Mesenchymal stem cell (in vitro differentiated cells and primary cell): ENCODE data around the gene UPK1B.
"Not testable (repeated sequence)": the region's sequence is repeated elsewhere in the genome, so short reads cannot be mapped to it uniquely, and the experiment has no call there.

Experiments
- DNase-seq: peaks from one replicate; pipeline ENCODE4 v3.0.0-alpha.2; 2013
- H2AFZ ChIP-seq: one replicate; pipeline ENCODE4 v1.6.1; 2013; ENCODE audit warnings: low read depth, mild to moderate bottlenecking, control low read depth, inconsistent platforms, low read length, moderate library complexity
- H2AK5ac ChIP-seq: 2 replicates; pipeline ENCODE4 v1.6.1; 2013; ENCODE audit warnings: low read length, moderate library complexity, mild to moderate bottlenecking, inconsistent platforms; ENCODE audit not compliant: severe bottlenecking
- H2BK120ac ChIP-seq: one replicate; pipeline ENCODE4 v1.6.1; 2013; ENCODE audit warnings: low read depth, mild to moderate bottlenecking, inconsistent platforms, low read length, moderate library complexity
- H2BK12ac ChIP-seq, 2 experiments: one replicate each; pipeline ENCODE4 v1.6.1; 2013; ENCODE audit warnings: inconsistent platforms in 2 of 2, low read length in 2 of 2, mild to moderate bottlenecking in 2 of 2, moderate library complexity in 2 of 2, control low read depth in 1 of 2
- H2BK15ac ChIP-seq: one replicate; pipeline ENCODE4 v1.6.1; 2013; ENCODE audit warnings: mild to moderate bottlenecking, low read depth, inconsistent platforms; ENCODE audit not compliant: poor library complexity, severe bottlenecking
- H2BK5ac ChIP-seq: 2 replicates; pipeline ENCODE4 v1.6.1; 2013; ENCODE audit warnings: low read depth, mild to moderate bottlenecking, low read length, control low read depth, inconsistent platforms; ENCODE audit not compliant: poor library complexity, severe bottlenecking
- H3K14ac ChIP-seq, 2 experiments: one replicate each; pipeline ENCODE4 v1.6.1; 2013; ENCODE audit warnings: inconsistent platforms in 2 of 2, low read length in 2 of 2, control low read depth in 1 of 2, mild to moderate bottlenecking in 1 of 2, moderate library complexity in 1 of 2
- H3K18ac ChIP-seq, 2 experiments: one replicate each; pipeline ENCODE4 v1.6.1; 2013; ENCODE audit warnings: inconsistent platforms in 2 of 2, low read length in 2 of 2, control low read depth in 1 of 2, low read depth in 1 of 2, mild to moderate bottlenecking in 1 of 2
- H3K23ac ChIP-seq, 2 experiments: one replicate each; pipeline ENCODE4 v1.6.1; 2013; ENCODE audit warnings: inconsistent platforms in 2 of 2, low read length in 2 of 2, mild to moderate bottlenecking in 2 of 2, moderate library complexity in 2 of 2, control low read depth in 1 of 2
- H3K27ac ChIP-seq: 2 replicates; pipeline ENCODE4 v1.5.1; 2013; ENCODE audit warnings: mild to moderate bottlenecking, moderate library complexity, low read length, control low read depth, inconsistent platforms; ENCODE audit not compliant: poor library complexity, severe bottlenecking
- H3K27me3 ChIP-seq, 2 experiments: 2 replicates each; pipeline versions ENCODE4 v1.6.1 to v1.7.0; 2013; ENCODE audit warnings: low read length in 2 of 2, mild to moderate bottlenecking in 2 of 2, moderate library complexity in 2 of 2, control low read depth in 1 of 2, inconsistent platforms in 1 of 2; ENCODE audit not compliant: control insufficient read depth in 1 of 2, insufficient read depth in 1 of 2
- H3K36me3 ChIP-seq, 2 experiments: 2 replicates each; pipeline versions ENCODE4 v1.6.1 to v1.7.0; 2013; ENCODE audit warnings: low read length in 2 of 2, control low read depth in 1 of 2, inconsistent platforms in 1 of 2, low read depth in 1 of 2, mild to moderate bottlenecking in 1 of 2; ENCODE audit not compliant: insufficient read depth in 2 of 2, control insufficient read depth in 1 of 2
- H3K4ac ChIP-seq, 2 experiments: one replicate each; pipeline ENCODE4 v1.6.1; 2013; ENCODE audit warnings: inconsistent platforms in 2 of 2, low read length in 2 of 2, mild to moderate bottlenecking in 2 of 2, moderate library complexity in 2 of 2, control low read depth in 1 of 2, low read depth in 1 of 2
- H3K4me1 ChIP-seq: 2 replicates; pipeline ENCODE4 v1.6.1; 2013; ENCODE audit warnings: low read depth, low read length, control low read depth; ENCODE audit not compliant: control insufficient read depth, insufficient read depth
- H3K4me2 ChIP-seq: 2 replicates; pipeline ENCODE4 v1.6.1; 2013; ENCODE audit warnings: low read length, mild to moderate bottlenecking, inconsistent platforms; ENCODE audit not compliant: poor library complexity, severe bottlenecking
- H3K4me3 ChIP-seq, 2 experiments: 2 replicates each; pipeline versions ENCODE4 v1.5.1 to v1.7.0; 2013; ENCODE audit warnings: low read length in 2 of 2, mild to moderate bottlenecking in 2 of 2, control low read depth in 1 of 2, low read depth in 1 of 2; ENCODE audit not compliant: insufficient read depth in 1 of 2
- H3K79me1 ChIP-seq: replicated peaks from 2 replicates; pipeline ENCODE4 v1.6.1; 2013; ENCODE audit warnings: mild to moderate bottlenecking, control low read depth, low read length, inconsistent platforms; ENCODE audit not compliant: poor library complexity, severe bottlenecking
- H3K9ac ChIP-seq: 2 replicates; pipeline ENCODE4 v1.7.0; 2013; ENCODE audit warnings: mild to moderate bottlenecking, low read length, moderate library complexity
- H3K9me3 ChIP-seq: 2 replicates; pipeline ENCODE4 v1.7.0; 2013; ENCODE audit warnings: mild to moderate bottlenecking, low read length; ENCODE audit not compliant: control insufficient read depth
- H4K8ac ChIP-seq: one replicate; pipeline ENCODE4 v1.6.1; 2013; ENCODE audit warnings: inconsistent platforms, mild to moderate bottlenecking, low read length, moderate library complexity
- H4K91ac ChIP-seq: one replicate; pipeline ENCODE4 v1.6.1; 2013; ENCODE audit warnings: mild to moderate bottlenecking, low read length, inconsistent platforms
- WGBS: methylation state at CpG from one replicate; pipeline ENCODE4 v1.1.7; 2013; ENCODE audit warnings: mixed read lengths; 5-methylcytosine and 5-hydroxymethylcytosine counted together

The UPK1B gene

DNA sequence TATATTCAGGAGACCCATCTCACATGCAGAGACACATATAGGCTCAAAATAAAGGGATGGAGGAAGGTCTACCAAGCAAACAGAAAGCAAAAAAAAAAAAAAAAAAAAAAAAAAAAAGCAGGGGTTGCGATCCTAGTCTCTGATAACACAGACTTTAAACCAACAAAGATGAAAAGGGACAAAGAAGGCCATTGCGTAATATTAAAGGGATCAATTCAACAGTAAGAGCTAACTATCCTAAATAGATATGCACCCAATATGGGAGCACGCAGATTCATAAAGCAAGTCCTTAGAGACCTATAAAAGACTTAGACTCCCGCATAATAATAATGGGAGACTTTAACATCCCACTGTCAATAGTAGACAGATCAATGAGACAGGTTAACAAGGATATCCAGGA, 41.1 kb upstream of the UPK1B start:
- H3K9me3 ChIP-seq, H3K4ac ChIP-seq, H3K36me3 ChIP-seq, H2BK15ac ChIP-seq, H3K27me3 ChIP-seq, H3K4me1 ChIP-seq, H2AFZ ChIP-seq, H3K27ac ChIP-seq, H2AK5ac ChIP-seq, H4K91ac ChIP-seq, H3K18ac ChIP-seq, H3K4me3 ChIP-seq, H3K4me2 ChIP-seq, H4K8ac ChIP-seq, H2BK120ac ChIP-seq, H2BK5ac ChIP-seq, DNase-seq, H3K23ac ChIP-seq, H2BK12ac ChIP-seq, H3K9ac ChIP-seq, H3K79me1 ChIP-seq, H3K14ac ChIP-seq: not testable (repeated sequence)
- 87% methylated on average over 3 of the region's 4 CpGs for WGBS

DNA sequence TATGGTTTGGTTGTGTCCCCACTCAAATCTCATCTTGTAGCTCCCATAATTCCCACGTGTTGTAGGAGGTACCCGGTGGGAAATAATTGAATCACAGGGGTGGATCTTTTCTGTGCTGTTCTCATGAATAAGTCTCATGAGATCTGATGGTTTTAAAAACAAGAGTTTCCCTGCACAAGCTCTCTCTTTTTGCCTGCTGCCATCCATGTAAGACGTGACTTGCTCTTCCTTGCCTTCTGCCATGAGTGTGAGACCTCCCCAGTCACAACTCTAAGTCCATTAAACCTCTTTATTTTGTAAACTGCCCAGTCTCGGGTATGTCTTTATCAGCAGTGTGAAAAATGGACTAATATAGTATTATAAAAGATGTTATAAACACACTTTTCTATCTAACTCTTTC, 34.0 kb upstream of the UPK1B start:
- H3K36me3 ChIP-seq, H3K9me3 ChIP-seq, H3K23ac ChIP-seq, H3K14ac ChIP-seq, H4K91ac ChIP-seq, DNase-seq, H3K4me1 ChIP-seq, H2BK12ac ChIP-seq, H3K27ac ChIP-seq, H3K27me3 ChIP-seq, H2BK5ac ChIP-seq, H3K9ac ChIP-seq, H2AFZ ChIP-seq, H2AK5ac ChIP-seq, H3K4me2 ChIP-seq, H3K79me1 ChIP-seq, H3K4ac ChIP-seq, H3K4me3 ChIP-seq, H2BK15ac ChIP-seq, H2BK120ac ChIP-seq, H3K18ac ChIP-seq, H4K8ac ChIP-seq: not testable (repeated sequence)
- 38% methylated on average over 2 of the region's 4 CpGs for WGBS

DNA sequence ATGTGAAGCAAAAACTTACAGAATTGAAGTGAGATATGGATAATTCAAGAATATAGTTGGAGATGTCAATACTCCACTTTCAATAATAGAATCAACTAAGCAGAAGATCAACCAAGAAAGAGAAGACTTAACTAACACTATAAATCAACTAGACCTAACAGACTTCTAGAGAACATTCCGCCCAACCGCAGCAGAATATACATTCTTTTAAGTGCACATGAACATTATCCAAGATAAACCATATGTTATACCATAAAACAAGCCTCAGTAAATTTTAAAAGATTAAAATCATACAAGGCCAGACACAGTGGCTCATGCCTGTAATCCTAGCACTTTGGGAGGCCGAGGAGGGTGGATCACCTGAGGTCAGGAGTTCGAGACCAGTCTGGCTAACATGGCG, 32.9 kb upstream of the UPK1B start:
- Histone ChIP-seq H3K4me3 (no peak overlapping the region), H2BK5ac (no peak overlapping the region), H3K79me1 (no peaks in the 10 kb centered on the region), H3K9me3 (no peaks in the 10 kb centered on the region), H3K14ac (no peak overlapping the region), H2BK120ac (no peak overlapping the region), H3K23ac (no peak overlapping the region), H3K4ac (no peak overlapping the region), H3K27ac (no peak overlapping the region), H4K91ac (no peak overlapping the region), H3K18ac (no peak overlapping the region), H4K8ac (no peak overlapping the region), H3K9ac (no peak overlapping the region), H2BK15ac (no peak overlapping the region), H3K4me1 (no peaks in the 10 kb centered on the region), H2BK12ac (no peak overlapping the region), H3K36me3 (no peaks in the 10 kb centered on the region), H3K27me3 (no peaks in the 10 kb centered on the region), H2AK5ac (no peak overlapping the region), H3K4me2 (no peak overlapping the region), H2AFZ (no peak overlapping the region)
- 85% methylated on average over 5 of the region's 5 CpGs for WGBS
- no peak for DNase-seq

DNA sequence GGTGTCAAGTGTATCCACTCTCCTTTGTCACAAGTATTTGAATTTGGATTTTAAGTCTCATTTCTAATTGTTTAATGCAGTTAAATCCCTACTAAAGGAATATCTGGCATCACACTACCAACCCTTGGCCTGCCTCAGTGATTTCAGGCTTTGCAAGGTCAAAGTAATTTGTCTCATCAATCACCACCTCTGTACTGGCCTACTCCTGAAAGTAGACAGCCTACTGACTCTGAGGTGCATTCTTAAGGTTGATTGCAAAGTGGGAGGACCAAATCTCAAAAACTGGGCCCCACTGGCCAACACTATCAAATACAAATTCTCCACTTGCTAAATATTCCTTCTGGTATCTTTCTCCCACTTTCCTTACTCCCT, 28.3 kb upstream of the UPK1B start:
- Histone ChIP-seq H2BK15ac (no peak overlapping the region), H3K9ac (no peak overlapping the region), H3K4me2 (no peak overlapping the region), H3K27me3 (no peaks in the 10 kb centered on the region), H2BK12ac (no peak overlapping the region), H3K4me3 (no peak overlapping the region), H3K27ac (no peak overlapping the region), H3K23ac (no peak overlapping the region), H2BK5ac (no peak overlapping the region), H3K4me1 (peaks cover 3% of the 10 kb centered on the region), H3K9me3 (no peaks in the 10 kb centered on the region), H3K14ac (no peak overlapping the region), H3K4ac (no peak overlapping the region), H3K79me1 (no peaks in the 10 kb centered on the region), H3K36me3 (no peaks in the 10 kb centered on the region), H2BK120ac (no peak overlapping the region), H4K8ac (no peak overlapping the region), H4K91ac (no peak overlapping the region), H2AK5ac (no peak overlapping the region), H3K18ac (no peak overlapping the region), H2AFZ (no peak overlapping the region)
- no peak for DNase-seq
